Cardiac muscle cell (in vitro differentiated cells and primary cell): ENCODE data around the gene ZNF443. TPM values are rescaled to one million over a fixed set of nuclear protein-coding genes. Genes with fewer than 3 reads are reported as not detected.
"Not testable (repeated sequence)": the region's sequence is repeated elsewhere in the genome, so short reads cannot be mapped to it uniquely, and the experiment has no call there.

Source experiments
- DNase-seq, 2 donors: peaks; one replicate each; pipeline versions ENCODE4 v3.0.0 to v3.0.0-alpha.2; 2010 to 2017; ENCODE audit warnings: low read depth in 1 of 2, low spot score in 1 of 2
- H3K27ac ChIP-seq: fragments of 200-600 bp; sonication (generic); 2 replicates; pipeline ENCODE4 v1.5.1; 2016
- H3K27me3 ChIP-seq: fragments of 200-600 bp; sonication (generic); 2 replicates; pipeline ENCODE4 v1.6.0; 2016; ENCODE audit warnings: control low read depth
- H3K36me3 ChIP-seq: fragments of 200-600 bp; sonication (generic); 2 replicates; pipeline ENCODE4 v1.5.1; 2016; ENCODE audit warnings: control low read depth
- H3K4me1 ChIP-seq: fragments of 200-600 bp; sonication (generic); 2 replicates; pipeline ENCODE4 v1.8.1; 2017; ENCODE audit warnings: low read depth, mild to moderate bottlenecking, mixed run types
- H3K4me3 ChIP-seq: fragments of 200-600 bp; sonication (generic); 2 replicates; pipeline ENCODE4 v1.5.1; 2016; ENCODE audit warnings: mild to moderate bottlenecking
- H3K9me3 ChIP-seq: fragments of 200-600 bp; sonication (generic); 2 replicates; pipeline ENCODE4 v1.5.1; 2017; ENCODE audit warnings: low read depth, mild to moderate bottlenecking, control low read depth
- CTCF ChIP-seq: IDR thresholded peaks from 2 replicates; pipeline ENCODE4 v1.5.1; 2012; ENCODE audit warnings: low read depth, mild to moderate bottlenecking, low read length
- polyA plus RNA-seq: library from polyadenylated mRNA; unstranded; fragments of >200 nt; fragmentation: Nextera tagmentation; extraction: Ambion mirVana; gene quantifications from 2 replicates; pipeline ENCODE4 v1.2.1, GENCODE V29; 2016
- total RNA-seq: library from RNA; depleted of rRNA; stranded (reverse); fragments of >200 nt; gene quantifications from 2 replicates; pipeline ENCODE4 v1.2.3, GENCODE V29; 2016

Gene ZNF443
- total and polyA plus RNA-seq, 2 experiments from 2014 or later, result 3.8 to 4.1 TPM

- no peak overlapping the region for H3K4me3 ChIP-seq
- no peaks in the 10 kb centered on the region for H3K36me3 ChIP-seq
- no peak overlapping the region for H3K27ac ChIP-seq
- H3K4me1 ChIP-seq, result no peaks in the 10 kb centered on the region
- H3K27me3 ChIP-seq, result no peaks in the 10 kb centered on the region
- H3K9me3 ChIP-seq, result no peaks in the 10 kb centered on the region
- no peak for DNase-seq
- TF ChIP-seq CTCF, result no peak
These were observed 12.7 kb upstream of the ZNF443 start for GRCh38 chr19:12453495-12453894.

- H3K9me3 ChIP-seq, result no peaks in the 10 kb centered on the region
- TF ChIP-seq CTCF, result no peak
These were observed 10.0 kb upstream of the ZNF443 start for GRCh38 chr19:12450844-12451243.

GRCh38 chr19:12448808-12449207, 8.0 kb upstream of the ZNF443 start:
- H3K4me1 ChIP-seq, result no peaks in the 10 kb centered on the region
- no peak for DNase-seq
- H3K36me3 ChIP-seq, result no peaks in the 10 kb centered on the region
- TF ChIP-seq CTCF, result no peak
- no peak overlapping the region for H3K27ac ChIP-seq
- H3K27me3 ChIP-seq, result no peaks in the 10 kb centered on the region
- H3K4me3 ChIP-seq, result no peak overlapping the region
- no peaks in the 10 kb centered on the region for H3K9me3 ChIP-seq

More at GRCh38 chr19:12450844-12451243, 10.0 kb upstream of the ZNF443 start:
- Histone ChIP-seq H3K27me3 (no peaks in the 10 kb centered on the region), H3K36me3 (no peaks in the 10 kb centered on the region), H3K4me3 (no peak overlapping the region), H3K4me1 (no peaks in the 10 kb centered on the region), H3K27ac (no peak overlapping the region)
- no peak for DNase-seq

- not testable (repeated sequence) for H3K4me1 ChIP-seq, H3K27me3 ChIP-seq, H3K9me3 ChIP-seq, H3K36me3 ChIP-seq
- Histone ChIP-seq H3K27ac (peak overlapping the region; percentile 88), H3K4me3 (peak overlapping the region; percentile 91)
- DNase-seq, result peak; percentile 12 to 48
These were observed 908 bp downstream of the ZNF443 start for GRCh38 chr19:12439686-12440540.

GRCh38 chr19:12430726-12431299, 10.0 kb downstream of the ZNF443 start:
- H3K4me3 ChIP-seq, H3K36me3 ChIP-seq, DNase-seq, H3K27me3 ChIP-seq, H3K4me1 ChIP-seq, H3K27ac ChIP-seq, H3K9me3 ChIP-seq: not testable (repeated sequence)

GRCh38 chr19:12425888-12426274, 14.9 kb downstream of the ZNF443 start:
- H3K9me3 ChIP-seq, result no peaks in the 10 kb centered on the region
- peaks cover 3% of the 10 kb centered on the region for H3K36me3 ChIP-seq
- TF ChIP-seq CTCF, result no peak
- no peak overlapping the region for H3K4me3 ChIP-seq
- H3K4me1 ChIP-seq, result no peaks in the 10 kb centered on the region
- no peaks in the 10 kb centered on the region for H3K27me3 ChIP-seq
- H3K27ac ChIP-seq, result no peak overlapping the region
- DNase-seq, result no peak
